Stimulated activated memory B cell treated with anti-CD40 and anti-IgM and Interleukin-4, amounts not matched to agents 10 μg/mL and 1 μg/mL and 100 μg/mL, for 72 hours (primary cell): Measurements from ENCODE around the gene DDX56.

Experiments
- ATAC-seq: fragments of 150-1000 bp; cut with Tn5 transposase; 2 replicates; pipeline ENCODE4 v1.10.0; 2021
- H3K27ac Mint-ChIP-seq: one replicate; pipeline ENCODE4 v1.8.0; 2022; ENCODE audit warnings: mild to moderate bottlenecking, mixed read lengths
- H3K27me3 Mint-ChIP-seq: one replicate; pipeline ENCODE4 v1.8.0; 2022; ENCODE audit warnings: mixed read lengths
- H3K36me3 Mint-ChIP-seq: one replicate; pipeline ENCODE4 v1.8.0; 2022; ENCODE audit warnings: mixed read lengths
- H3K4me1 Mint-ChIP-seq: one replicate; pipeline ENCODE4 v1.8.0; 2022; ENCODE audit warnings: mixed read lengths
- H3K4me3 Mint-ChIP-seq: one replicate; pipeline ENCODE4 v1.8.0; 2022; ENCODE audit warnings: mild to moderate bottlenecking, moderate library complexity, mixed read lengths
- H3K9me3 Mint-ChIP-seq: one replicate; pipeline ENCODE4 v1.8.0; 2022; ENCODE audit warnings: mixed read lengths

DDX56 gene

GRCh38 chr7:44538798-44539668 lies 34.7 kb downstream of the DDX56 start:
- Mint-ChIP-seq H3K4me1 (no peaks in the 10 kb centered on the region), H3K27me3 (peaks cover 21% of the 10 kb centered on the region), H3K9me3 (no peaks in the 10 kb centered on the region), H3K27ac (no peak overlapping the region), H3K4me3 (no peak overlapping the region), H3K36me3 (no peaks in the 10 kb centered on the region)
- no peak for ATAC-seq

- no peaks in the 10 kb centered on the region for H3K36me3 Mint-ChIP-seq
- H3K27ac Mint-ChIP-seq: no peak overlapping the region
These were observed 35.5 kb downstream of the DDX56 start for GRCh38 chr7:44538093-44538797.

GRCh38 chr7:44537442-44537841 lies 36.3 kb downstream of the DDX56 start:
- no peak for ATAC-seq
- Mint-ChIP-seq H3K27ac (no peak overlapping the region), H3K4me3 (no peak overlapping the region), H3K36me3 (no peaks in the 10 kb centered on the region), H3K27me3 (peaks cover 6% of the 10 kb centered on the region), H3K9me3 (no peaks in the 10 kb centered on the region), H3K4me1 (no peaks in the 10 kb centered on the region)

More at GRCh38 chr7:44538093-44538797, 35.5 kb downstream of the DDX56 start:
- no peaks in the 10 kb centered on the region for H3K9me3 Mint-ChIP-seq
- H3K4me1 Mint-ChIP-seq: no peaks in the 10 kb centered on the region
- H3K4me3 Mint-ChIP-seq: no peak overlapping the region
- peaks cover 14% of the 10 kb centered on the region for H3K27me3 Mint-ChIP-seq
- no peak for ATAC-seq

- Mint-ChIP-seq H3K27me3 (no peaks in the 10 kb centered on the region), H3K36me3 (no peaks in the 10 kb centered on the region), H3K4me3 (no peak overlapping the region), H3K27ac (no peak overlapping the region), H3K4me1 (peaks cover 4% of the 10 kb centered on the region), H3K9me3 (no peaks in the 10 kb centered on the region)
- no peak for ATAC-seq
These were observed 37.6 kb downstream of the DDX56 start for GRCh38 chr7:44536090-44536489.

GRCh38 chr7:44535348-44536064 lies 38.2 kb downstream of the DDX56 start:
- H3K4me1 Mint-ChIP-seq: peaks cover 9% of the 10 kb centered on the region
- H3K36me3 Mint-ChIP-seq: no peaks in the 10 kb centered on the region
- H3K9me3 Mint-ChIP-seq: no peaks in the 10 kb centered on the region
- ATAC-seq: no peak
- H3K4me3 Mint-ChIP-seq: no peak overlapping the region
- no peaks in the 10 kb centered on the region for H3K27me3 Mint-ChIP-seq
- no peak overlapping the region for H3K27ac Mint-ChIP-seq

GRCh38 chr7:44534501-44534900 lies 39.2 kb downstream of the DDX56 start:
- peak; percentile 57 for ATAC-seq
- Mint-ChIP-seq H3K4me1 (peaks cover 10% of the 10 kb centered on the region), H3K27me3 (no peaks in the 10 kb centered on the region), H3K27ac (no peak overlapping the region), H3K4me3 (no peak overlapping the region), H3K9me3 (no peaks in the 10 kb centered on the region), H3K36me3 (no peaks in the 10 kb centered on the region)

- peaks cover under 1% of the 10 kb centered on the region for H3K9me3 Mint-ChIP-seq
- peaks cover 10% of the 10 kb centered on the region for H3K4me1 Mint-ChIP-seq
- H3K27me3 Mint-ChIP-seq: no peaks in the 10 kb centered on the region
- no peaks in the 10 kb centered on the region for H3K36me3 Mint-ChIP-seq
- no peak for ATAC-seq
- H3K27ac Mint-ChIP-seq: no peak overlapping the region
- no peak overlapping the region for H3K4me3 Mint-ChIP-seq
These were observed 39.6 kb downstream of the DDX56 start for GRCh38 chr7:44534087-44534486.

GRCh38 chr7:44533301-44534055 lies 40.2 kb downstream of the DDX56 start:
- Mint-ChIP-seq H3K27ac (no peak overlapping the region), H3K4me3 (no peak overlapping the region), H3K4me1 (peaks cover 10% of the 10 kb centered on the region), H3K9me3 (peaks cover 2% of the 10 kb centered on the region), H3K27me3 (no peaks in the 10 kb centered on the region), H3K36me3 (no peaks in the 10 kb centered on the region)
- no peak for ATAC-seq

- no peaks in the 10 kb centered on the region for H3K36me3 Mint-ChIP-seq
- H3K9me3 Mint-ChIP-seq: peaks cover 2% of the 10 kb centered on the region
- no peak for ATAC-seq
- peaks cover 10% of the 10 kb centered on the region for H3K4me1 Mint-ChIP-seq
- no peaks in the 10 kb centered on the region for H3K27me3 Mint-ChIP-seq
- no peak overlapping the region for H3K27ac Mint-ChIP-seq
- no peak overlapping the region for H3K4me3 Mint-ChIP-seq
These were observed 42.0 kb downstream of the DDX56 start for GRCh38 chr7:44531421-44532380.

GRCh38 chr7:44530990-44531389 lies 42.7 kb downstream of the DDX56 start:
- H3K27ac Mint-ChIP-seq: no peak overlapping the region
- H3K27me3 Mint-ChIP-seq: no peaks in the 10 kb centered on the region
- peak; percentile 6 for ATAC-seq
- H3K4me3 Mint-ChIP-seq: no peak overlapping the region
- H3K36me3 Mint-ChIP-seq: no peaks in the 10 kb centered on the region
- peaks cover 10% of the 10 kb centered on the region for H3K4me1 Mint-ChIP-seq
- H3K9me3 Mint-ChIP-seq: peaks cover 4% of the 10 kb centered on the region

GRCh38 chr7:44524811-44525388 lies 48.8 kb downstream of the DDX56 start:
- H3K4me1 Mint-ChIP-seq: no peaks in the 10 kb centered on the region
- H3K27me3 Mint-ChIP-seq: peaks cover 16% of the 10 kb centered on the region
- no peak overlapping the region for H3K4me3 Mint-ChIP-seq
- no peak for ATAC-seq
- peaks cover 13% of the 10 kb centered on the region for H3K36me3 Mint-ChIP-seq
- peaks cover 10% of the 10 kb centered on the region for H3K9me3 Mint-ChIP-seq
- H3K27ac Mint-ChIP-seq: no peak overlapping the region

- Mint-ChIP-seq H3K36me3 (peaks cover 13% of the 10 kb centered on the region), H3K9me3 (peaks cover 8% of the 10 kb centered on the region)
These were observed 51.4 kb downstream of the DDX56 start for GRCh38 chr7:44522315-44522714.

GRCh38 chr7:44521347-44522095 lies 52.2 kb downstream of the DDX56 start:
- ATAC-seq: no peak
- Mint-ChIP-seq H3K4me3 (no peak overlapping the region), H3K4me1 (no peaks in the 10 kb centered on the region), H3K36me3 (peaks cover 13% of the 10 kb centered on the region), H3K9me3 (peaks cover 8% of the 10 kb centered on the region), H3K27me3 (peaks cover 32% of the 10 kb centered on the region), H3K27ac (no peak overlapping the region)

More at GRCh38 chr7:44522315-44522714, 51.4 kb downstream of the DDX56 start:
- H3K27me3 Mint-ChIP-seq: peaks cover 32% of the 10 kb centered on the region
- ATAC-seq: no peak
- H3K4me3 Mint-ChIP-seq: no peak overlapping the region
- no peaks in the 10 kb centered on the region for H3K4me1 Mint-ChIP-seq
- H3K27ac Mint-ChIP-seq: no peak overlapping the region
